Gastrocnemius medialis (tissue), 4 donors: ENCODE data around the gene AXIN1. TPM values are rescaled to one million over a fixed set of nuclear protein-coding genes. Genes with fewer than 3 reads are reported as not detected.
"Not testable (repeated sequence)": the region's sequence is repeated elsewhere in the genome, so short reads cannot be mapped to it uniquely, and the experiment has no call there.

Experiments
- ATAC-seq, 2 donors: fragments of 150-250 bp; one replicate each; pipeline ENCODE4 v1.9.1; 2016
- DNase-seq, 2 donors: peaks; one replicate each; pipeline ENCODE4 v3.0.0-alpha.2; 2019
- H3K27ac ChIP-seq, 4 donors: fragments of 200-600 bp; sonication (generic); 1 replicate in 1 of 4; 2 replicates in 3 of 4; pipeline ENCODE4 v1.5.1; 2016 to 2018; ENCODE audit warnings: mild to moderate bottlenecking in 2 of 4, moderate library complexity in 1 of 4
- H3K27me3 ChIP-seq, 3 donors: fragments of 200-600 bp; sonication (generic) in 2 of 3; 1 replicate in 1 of 3; 2 replicates in 2 of 3; pipeline versions ENCODE4 v1.5.1 to v1.6.0; 2016 to 2019; ENCODE audit warnings: mild to moderate bottlenecking in 1 of 3, moderate library complexity in 1 of 3
- H3K36me3 ChIP-seq, 2 donors: fragments of 200-600 bp; sonication (generic) in 1 of 2; one replicate each; pipeline ENCODE4 v1.5.1; 2017 to 2018
- H3K4me1 ChIP-seq, 2 donors: fragments of 200-600 bp; sonication (generic) in 1 of 2; one replicate each; pipeline ENCODE4 v1.5.1; 2016 to 2017; ENCODE audit warnings: mild to moderate bottlenecking in 2 of 2
- H3K4me3 ChIP-seq, 4 donors: fragments of 200-600 bp; sonication (generic) in 3 of 4; 1 replicate in 1 of 4; 2 replicates in 3 of 4; pipeline ENCODE4 v1.5.1; 2016 to 2019; ENCODE audit warnings: mild to moderate bottlenecking in 2 of 4
- H3K9me3 ChIP-seq, 3 donors: fragments of 200-600 bp; sonication (generic) in 2 of 3; 1 replicate in 1 of 3; 2 replicates in 2 of 3; pipeline ENCODE4 v1.5.1; 2016 to 2019
- POLR2A ChIP-seq, 2 donors: fragments of 450-650 bp; IDR thresholded peaks; one replicate each; pipeline ENCODE4 v1.6.1; 2017; ENCODE audit warnings: antibody characterized with exemption in 2 of 2, mild to moderate bottlenecking in 2 of 2, moderate library complexity in 2 of 2
- in situ Hi-C, 4 donors: fragments of 200-750 bp; cut with MboI; loops; one replicate each; pipeline versions ENCODE4 v1.15.0 to v1.8.0; 2017; ENCODE audit warnings: low sequenced_read_pairs in 4 of 4
- intact Hi-C: fragments of 100-400 bp; cut with DNase I; formaldehyde crosslinking; loops from one replicate; pipeline ENCODE4 v1.15.1; 2023; ENCODE audit warnings: low total_unique reads
- total RNA-seq, 4 donors: library from RNA; depleted of rRNA; stranded (reverse); fragments of >200 nt; gene quantifications; one replicate each; pipeline versions ENCODE4 v1.1.0 to v1.2.3, GENCODE V29; 2016
- TF ChIP-seq, protein P1 (sequence below), 5 experiments: fragments of 450-650 bp in 3 of 5; fragments of 200-600 bp in 2 of 5; sonication (generic) in 2 of 5; IDR thresholded peaks in 4 of 5; conservative IDR thresholded peaks in 1 of 5; 1 replicate in 4 of 5; 2 replicates in 1 of 5; pipeline ENCODE4 v1.5.1; 2016 to 2019; ENCODE audit warnings: antibody characterized with exemption in 5 of 5, mild to moderate bottlenecking in 3 of 5, moderate library complexity in 3 of 5

The AXIN1 gene
- total RNA-seq, 4 donors from 2014 or later: 27.1 to 41.9 (median 32.7) TPM

DNA sequence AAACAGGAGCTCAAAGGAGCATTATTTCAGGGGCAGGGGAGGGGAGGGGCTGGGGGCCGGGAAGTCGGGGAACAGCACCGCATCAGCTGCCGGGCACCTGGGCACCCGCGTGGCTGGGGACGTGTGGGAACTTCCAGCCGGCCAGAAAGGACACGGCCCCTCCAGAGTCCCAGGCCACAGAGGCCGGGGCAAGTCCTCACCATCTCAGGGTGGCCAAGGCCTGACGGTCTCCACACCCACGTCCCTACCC, 28.2 kb upstream of the AXIN1 start:
- Histone ChIP-seq H3K36me3 (peaks cover 0 to 17% of the 10 kb centered on the region in 2 donors), H3K4me3 (peak overlapping the region; percentile 70 to 78 (median 72)), H3K27ac (peak overlapping the region in 3 of 4 donors; percentile 66 to 76 (median 72)), H3K27me3 (no peaks in the 10 kb centered on the region), H3K9me3 (no peaks in the 10 kb centered on the region), H3K4me1 (peaks cover 28 to 32% of the 10 kb centered on the region in 2 donors)
- no peak for ATAC-seq
- intact Hi-C loops: no loop called here
- TF ChIP-seq, protein P1, sequence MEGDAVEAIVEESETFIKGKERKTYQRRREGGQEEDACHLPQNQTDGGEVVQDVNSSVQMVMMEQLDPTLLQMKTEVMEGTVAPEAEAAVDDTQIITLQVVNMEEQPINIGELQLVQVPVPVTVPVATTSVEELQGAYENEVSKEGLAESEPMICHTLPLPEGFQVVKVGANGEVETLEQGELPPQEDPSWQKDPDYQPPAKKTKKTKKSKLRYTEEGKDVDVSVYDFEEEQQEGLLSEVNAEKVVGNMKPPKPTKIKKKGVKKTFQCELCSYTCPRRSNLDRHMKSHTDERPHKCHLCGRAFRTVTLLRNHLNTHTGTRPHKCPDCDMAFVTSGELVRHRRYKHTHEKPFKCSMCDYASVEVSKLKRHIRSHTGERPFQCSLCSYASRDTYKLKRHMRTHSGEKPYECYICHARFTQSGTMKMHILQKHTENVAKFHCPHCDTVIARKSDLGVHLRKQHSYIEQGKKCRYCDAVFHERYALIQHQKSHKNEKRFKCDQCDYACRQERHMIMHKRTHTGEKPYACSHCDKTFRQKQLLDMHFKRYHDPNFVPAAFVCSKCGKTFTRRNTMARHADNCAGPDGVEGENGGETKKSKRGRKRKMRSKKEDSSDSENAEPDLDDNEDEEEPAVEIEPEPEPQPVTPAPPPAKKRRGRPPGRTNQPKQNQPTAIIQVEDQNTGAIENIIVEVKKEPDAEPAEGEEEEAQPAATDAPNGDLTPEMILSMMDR (IDR thresholded peaks at IDR 0.05 in 4 of 5, conservative IDR thresholded peaks at IDR 0.05 in 1 of 5): no peak
- no peak for TF ChIP-seq POLR2A (IDR thresholded peaks at IDR 0.05)
- in situ Hi-C loops: no loop called here
- DNase-seq: no peak

- H3K27ac ChIP-seq: peak overlapping the region in 1 of 4 donors; percentile 66
- H3K36me3 ChIP-seq: peaks cover 0 to 19% of the 10 kb centered on the region in 2 donors
- H3K4me3 ChIP-seq: peak overlapping the region in 3 of 4 donors; percentile 70 to 78 (median 72)
- H3K9me3 ChIP-seq: no peaks in the 10 kb centered on the region
- TF ChIP-seq, protein P1 (IDR thresholded peaks at IDR 0.05 in 4 of 5, conservative IDR thresholded peaks at IDR 0.05 in 1 of 5): no peak
- no peak for TF ChIP-seq POLR2A (IDR thresholded peaks at IDR 0.05)
- ATAC-seq (no peak), DNase-seq (no peak)
- intact Hi-C loops: no loop called here
- in situ Hi-C loops: no loop called here
- H3K27me3 ChIP-seq: no peaks in the 10 kb centered on the region
- H3K4me1 ChIP-seq: peaks cover 28 to 32% of the 10 kb centered on the region in 2 donors
Observed at GRCh38 chr16:379961-380761, 27.6 kb upstream of the AXIN1 start.

- DNase-seq: no peak
- intact Hi-C loops: no loop called here
- TF ChIP-seq POLR2A (IDR thresholded peaks at IDR 0.05): no peak
- TF ChIP-seq, protein P1 (IDR thresholded peaks at IDR 0.05 in 4 of 5, conservative IDR thresholded peaks at IDR 0.05 in 1 of 5): no peak
- no peak overlapping the region for H3K4me3 ChIP-seq
- H3K27ac ChIP-seq: no peak overlapping the region
- in situ Hi-C loops: no loop called here
- H3K36me3 ChIP-seq: peaks cover 0 to 27% of the 10 kb centered on the region in 2 donors
- no peak for ATAC-seq
- H3K9me3 ChIP-seq: no peaks in the 10 kb centered on the region
- peaks cover 25 to 26% of the 10 kb centered on the region in 2 donors for H3K4me1 ChIP-seq
- H3K27me3 ChIP-seq: no peaks in the 10 kb centered on the region
Observed at GRCh38 chr16:379183-379960, 26.8 kb upstream of the AXIN1 start.

GRCh38 chr16:378821-379182, 26.3 kb upstream of the AXIN1 start:
- Histone ChIP-seq H3K4me3 (no peak overlapping the region), H3K4me1 (peaks cover 20 to 21% of the 10 kb centered on the region in 2 donors), H3K36me3 (peaks cover 0 to 33% of the 10 kb centered on the region in 2 donors), H3K9me3 (no peaks in the 10 kb centered on the region), H3K27me3 (no peaks in the 10 kb centered on the region), H3K27ac (no peak overlapping the region)
- TF ChIP-seq, protein P1 (IDR thresholded peaks at IDR 0.05 in 4 of 5, conservative IDR thresholded peaks at IDR 0.05 in 1 of 5): no peak
- TF ChIP-seq POLR2A (IDR thresholded peaks at IDR 0.05): no peak
- ATAC-seq: no peak
- intact Hi-C loops (no loop called here), in situ Hi-C loops (no loop called here)
- DNase-seq: no peak

GRCh38 chr16:378113-378820, 25.7 kb upstream of the AXIN1 start:
- intact Hi-C loops, ATAC-seq, H3K9me3 ChIP-seq, H3K27ac ChIP-seq, H3K27me3 ChIP-seq, DNase-seq, H3K4me3 ChIP-seq, in situ Hi-C loops: not testable (repeated sequence)
- peaks cover 15 to 19% of the 10 kb centered on the region in 2 donors for H3K4me1 ChIP-seq
- peaks cover 0 to 38% of the 10 kb centered on the region in 2 donors for H3K36me3 ChIP-seq
